HG02642 (cell line): Measurements from ENCODE around the gene LRP1-AS.

ENCODE experiments used
- ATAC-seq: cut with Tn5 transposase; IDR thresholded peaks from one replicate; pipeline ENCODE4 v1.9.1; 2021; ENCODE audit warnings: mild to moderate bottlenecking; ENCODE audit not compliant: unreplicated experiment, poor library complexity

The LRP1-AS gene

GRCh38 chr12:57146961-57147944 lies at the start of gene LRP1-AS:
TSS of gene LRP1-AS (minus strand) at chr12:57147619.
- no peak for ATAC-seq

GRCh38 chr12:57196956-57197355 lies 49.5 kb upstream of the LRP1-AS start:
- no peak for ATAC-seq

DNA sequence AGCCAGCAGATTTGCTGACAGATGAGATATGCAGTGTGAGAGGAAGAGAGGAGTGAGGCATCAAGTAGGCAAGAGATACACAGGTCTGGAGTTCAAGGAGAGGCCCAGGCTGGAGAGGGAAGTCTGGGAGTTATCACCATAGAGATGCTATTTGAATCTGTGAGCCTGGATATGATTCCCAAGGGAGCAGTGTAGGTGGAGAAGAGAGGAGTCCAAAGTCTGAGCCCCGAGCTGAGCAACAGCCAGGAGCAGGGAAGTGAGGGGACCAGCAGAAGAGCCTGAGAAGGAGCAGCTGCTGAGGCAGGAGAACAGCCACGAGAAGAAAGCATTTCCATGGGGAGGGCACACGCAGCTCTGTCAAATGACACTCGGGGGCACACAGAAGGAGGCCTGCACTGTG lies 49.0 kb upstream of the LRP1-AS start:
- no peak for ATAC-seq

- ATAC-seq, result no peak
Measured at GRCh38 chr12:57195611-57196371, 48.4 kb upstream of the LRP1-AS start.

DNA sequence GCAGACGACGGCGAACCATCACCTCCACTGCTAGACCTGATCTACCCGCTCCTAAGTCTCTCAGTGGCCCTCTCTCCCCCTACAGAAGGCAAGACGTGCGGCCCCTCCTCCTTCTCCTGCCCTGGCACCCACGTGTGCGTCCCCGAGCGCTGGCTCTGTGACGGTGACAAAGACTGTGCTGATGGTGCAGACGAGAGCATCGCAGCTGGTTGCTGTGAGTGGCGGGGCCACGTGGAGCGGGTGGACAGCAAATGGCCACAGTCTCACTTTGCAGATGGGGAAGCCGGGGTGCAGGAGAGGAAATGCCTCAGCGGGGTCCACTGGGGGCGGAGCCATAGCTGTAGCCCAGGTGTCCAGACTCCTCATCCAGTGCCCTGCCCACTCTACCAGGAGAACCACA lies 47.8 kb upstream of the LRP1-AS start:
- ATAC-seq, result no peak

GRCh38 chr12:57194253-57194652 lies 46.8 kb upstream of the LRP1-AS start:
- no peak for ATAC-seq

DNA sequence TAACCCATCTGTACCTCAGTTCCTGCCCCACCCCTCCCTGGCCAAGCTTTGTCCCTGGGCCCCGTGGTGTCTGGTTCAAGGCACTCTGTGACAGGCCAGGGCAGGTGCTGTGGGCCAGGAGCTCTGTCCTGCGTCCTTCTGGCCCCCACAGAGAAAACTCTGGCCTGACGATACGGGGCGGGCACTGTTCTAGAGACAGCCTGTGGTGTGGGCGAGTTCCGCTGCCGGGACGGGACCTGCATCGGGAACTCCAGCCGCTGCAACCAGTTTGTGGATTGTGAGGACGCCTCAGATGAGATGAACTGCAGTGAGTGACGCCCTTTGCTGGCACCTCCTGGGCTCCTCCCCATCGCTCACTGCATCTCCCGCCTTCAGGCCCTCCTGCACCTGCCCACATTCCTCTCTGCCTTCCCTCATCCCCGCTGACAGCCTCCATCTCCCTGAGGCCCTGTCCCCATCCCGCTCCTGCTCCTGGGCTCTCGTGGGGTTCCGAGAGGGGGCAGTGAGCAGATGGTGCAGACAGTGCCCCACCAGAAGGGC lies 46.4 kb upstream of the LRP1-AS start:
- ATAC-seq, result no peak

GRCh38 chr12:57192920-57193319 lies 45.5 kb upstream of the LRP1-AS start:
- ATAC-seq, result no peak

DNA sequence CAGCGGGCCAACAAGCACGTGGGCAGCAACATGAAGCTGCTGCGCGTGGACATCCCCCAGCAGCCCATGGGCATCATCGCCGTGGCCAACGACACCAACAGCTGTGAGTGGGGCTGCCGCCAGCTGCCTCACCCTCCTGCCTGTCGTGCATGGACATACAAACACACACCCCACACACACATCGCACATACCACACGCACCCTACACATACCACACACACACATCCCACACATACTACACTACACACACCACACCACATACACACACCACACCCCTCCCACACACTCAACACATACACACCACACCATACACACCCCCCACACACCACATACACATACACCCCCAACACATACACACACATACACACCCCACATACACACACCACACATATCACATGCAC lies 44.0 kb upstream of the LRP1-AS start:
- no peak for ATAC-seq

DNA sequence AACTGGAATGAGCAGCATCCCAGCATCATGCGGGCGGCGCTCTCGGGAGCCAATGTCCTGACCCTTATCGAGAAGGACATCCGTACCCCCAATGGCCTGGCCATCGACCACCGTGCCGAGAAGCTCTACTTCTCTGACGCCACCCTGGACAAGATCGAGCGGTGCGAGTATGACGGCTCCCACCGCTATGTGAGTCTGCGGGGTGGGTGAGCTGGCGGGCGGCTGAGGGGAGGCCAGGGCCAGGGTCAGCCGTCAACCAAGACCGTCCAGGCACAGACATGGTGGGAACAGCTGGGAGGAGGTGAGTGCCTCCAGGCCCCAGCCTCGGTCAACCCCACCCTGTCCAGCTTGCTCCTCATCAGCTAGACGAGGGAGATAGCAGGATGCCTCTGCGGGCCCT lies 43.4 kb upstream of the LRP1-AS start:
- no peak for ATAC-seq

GRCh38 chr12:57190037-57190436 lies 42.6 kb upstream of the LRP1-AS start:
- ATAC-seq, result no peak

DNA sequence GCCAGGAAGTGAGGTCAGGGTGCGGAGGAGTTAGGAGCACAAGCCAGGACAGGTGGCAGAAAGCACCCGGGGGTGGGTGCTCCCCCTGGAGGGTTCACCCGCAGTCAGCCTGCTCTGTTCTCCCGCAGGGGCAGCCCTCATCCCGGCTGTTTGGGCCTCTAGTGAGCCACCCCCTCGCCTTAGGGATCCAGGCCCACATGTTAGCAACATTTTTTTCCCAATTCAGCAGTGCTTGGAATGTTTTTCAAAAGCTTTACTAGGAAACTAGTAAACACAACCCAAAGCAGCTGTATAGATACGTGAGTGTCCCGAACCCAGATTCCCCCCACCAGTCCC lies 40.6 kb upstream of the LRP1-AS start:
- no peak for ATAC-seq

DNA sequence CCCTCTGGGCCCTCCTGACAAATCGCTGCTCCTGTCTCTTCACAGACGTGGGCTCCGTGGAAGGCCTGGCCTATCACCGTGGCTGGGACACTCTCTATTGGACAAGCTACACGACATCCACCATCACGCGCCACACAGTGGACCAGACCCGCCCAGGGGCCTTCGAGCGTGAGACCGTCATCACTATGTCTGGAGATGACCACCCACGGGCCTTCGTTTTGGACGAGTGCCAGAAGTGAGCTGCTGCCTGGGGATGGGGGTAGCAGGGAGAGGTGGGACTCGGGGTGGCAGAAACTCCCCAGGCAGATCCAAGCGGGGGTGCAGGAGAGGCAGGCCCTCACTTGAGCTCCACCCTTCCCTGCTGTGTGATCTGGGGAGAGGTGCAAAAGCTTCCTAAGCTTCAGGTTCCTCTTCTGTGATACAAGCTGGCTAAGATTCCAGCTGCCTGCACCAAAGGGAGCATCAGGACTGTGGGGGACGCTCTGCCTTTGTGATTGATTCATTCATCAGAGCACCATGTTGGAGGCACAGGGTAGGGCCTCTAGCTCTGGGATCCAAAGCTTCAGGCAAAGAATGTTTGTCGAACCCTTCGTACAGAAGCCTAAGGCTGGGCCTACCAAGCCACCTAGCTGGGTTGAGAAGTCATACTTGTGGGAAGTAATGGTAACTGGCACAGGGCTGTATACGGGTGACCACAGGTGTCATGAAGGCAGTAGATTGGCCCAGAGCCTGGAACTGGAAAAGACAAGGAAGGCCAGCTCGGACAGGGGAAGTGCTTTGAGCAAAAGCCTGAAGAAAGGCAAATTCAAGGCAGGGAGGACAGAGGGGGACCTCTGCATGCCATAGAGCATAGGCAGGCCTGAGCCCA lies 40.0 kb upstream of the LRP1-AS start:
- ATAC-seq, result no peak

- no peak for ATAC-seq
Measured at GRCh38 chr12:57185906-57186508, 38.6 kb upstream of the LRP1-AS start.

DNA sequence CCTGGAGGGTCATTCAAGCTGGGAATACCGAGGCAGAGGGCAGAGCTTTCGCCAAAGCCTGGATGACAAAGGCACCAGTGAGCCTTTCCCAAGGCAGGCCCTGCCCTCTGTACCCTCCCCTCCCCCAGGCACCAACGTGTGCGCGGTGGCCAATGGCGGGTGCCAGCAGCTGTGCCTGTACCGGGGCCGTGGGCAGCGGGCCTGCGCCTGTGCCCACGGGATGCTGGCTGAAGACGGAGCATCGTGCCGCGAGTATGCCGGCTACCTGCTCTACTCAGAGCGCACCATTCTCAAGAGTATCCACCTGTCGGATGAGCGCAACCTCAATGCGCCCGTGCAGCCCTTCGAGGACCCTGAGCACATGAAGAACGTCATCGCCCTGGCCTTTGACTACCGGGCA lies 38.0 kb upstream of the LRP1-AS start:
- ATAC-seq, result no peak

DNA sequence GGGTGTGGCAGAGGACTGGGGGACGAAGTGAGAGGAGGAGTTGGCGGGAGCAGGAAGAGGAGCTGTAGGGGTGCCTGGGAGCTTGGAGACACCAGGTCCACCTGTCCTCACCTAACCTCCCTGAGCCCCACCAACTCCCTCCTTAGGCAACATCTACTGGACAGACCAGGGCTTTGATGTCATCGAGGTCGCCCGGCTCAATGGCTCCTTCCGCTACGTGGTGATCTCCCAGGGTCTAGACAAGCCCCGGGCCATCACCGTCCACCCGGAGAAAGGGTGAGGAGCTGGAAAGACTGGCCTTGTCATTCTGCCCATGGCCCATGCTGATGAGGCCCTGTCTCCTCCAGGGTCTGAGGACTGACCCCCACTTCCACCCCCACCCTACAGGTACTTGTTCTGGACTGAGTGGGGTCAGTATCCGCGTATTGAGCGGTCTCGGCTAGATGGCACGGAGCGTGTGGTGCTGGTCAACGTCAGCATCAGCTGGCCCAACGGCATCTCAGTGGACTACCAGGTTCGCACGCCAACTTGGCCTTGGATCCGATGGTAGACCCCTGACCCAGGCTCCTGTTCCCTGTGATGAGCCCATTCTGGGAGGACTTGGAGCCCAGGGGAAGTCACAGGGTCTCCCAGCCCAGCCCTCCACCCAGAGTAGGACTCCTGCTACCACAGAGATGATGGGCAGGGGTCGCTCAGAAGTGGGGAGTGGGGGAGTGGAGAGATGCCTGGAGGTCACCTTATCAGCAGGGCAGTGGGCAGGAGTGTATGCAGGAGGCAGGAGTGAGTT lies 36.7 kb upstream of the LRP1-AS start:
- ATAC-seq, result no peak

DNA sequence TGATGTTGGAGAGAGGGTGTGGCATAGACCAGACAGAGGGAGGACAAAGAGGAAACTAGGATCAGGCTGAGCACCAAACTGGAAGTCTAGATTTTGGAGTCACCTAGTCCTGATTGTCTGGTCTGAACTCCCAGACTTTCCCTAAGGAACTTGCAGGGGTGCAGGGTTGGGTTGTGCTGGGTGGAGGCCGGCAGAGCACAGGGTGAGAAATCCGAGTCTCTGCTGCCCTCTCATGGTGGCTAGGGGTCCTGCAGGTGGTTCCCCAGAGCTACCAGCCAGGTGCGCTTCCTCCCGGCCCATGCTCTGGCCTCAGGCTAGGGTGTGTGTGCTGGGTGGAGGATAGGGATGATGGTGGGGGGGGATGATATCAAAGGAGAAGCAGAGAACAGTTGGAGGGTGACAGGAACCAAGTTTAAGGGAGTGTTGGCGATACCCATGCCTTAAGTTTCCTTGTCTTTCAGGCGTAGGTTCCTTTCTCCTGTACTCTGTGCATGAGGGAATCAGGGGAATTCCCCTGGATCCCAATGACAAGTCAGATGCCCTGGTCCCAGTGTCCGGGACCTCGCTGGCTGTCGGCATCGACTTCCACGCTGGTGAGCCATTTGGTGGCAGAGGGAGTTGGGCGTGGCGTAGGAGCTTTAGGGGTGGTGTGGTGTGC lies 35.6 kb upstream of the LRP1-AS start:
- peak; percentile 89 for ATAC-seq

DNA sequence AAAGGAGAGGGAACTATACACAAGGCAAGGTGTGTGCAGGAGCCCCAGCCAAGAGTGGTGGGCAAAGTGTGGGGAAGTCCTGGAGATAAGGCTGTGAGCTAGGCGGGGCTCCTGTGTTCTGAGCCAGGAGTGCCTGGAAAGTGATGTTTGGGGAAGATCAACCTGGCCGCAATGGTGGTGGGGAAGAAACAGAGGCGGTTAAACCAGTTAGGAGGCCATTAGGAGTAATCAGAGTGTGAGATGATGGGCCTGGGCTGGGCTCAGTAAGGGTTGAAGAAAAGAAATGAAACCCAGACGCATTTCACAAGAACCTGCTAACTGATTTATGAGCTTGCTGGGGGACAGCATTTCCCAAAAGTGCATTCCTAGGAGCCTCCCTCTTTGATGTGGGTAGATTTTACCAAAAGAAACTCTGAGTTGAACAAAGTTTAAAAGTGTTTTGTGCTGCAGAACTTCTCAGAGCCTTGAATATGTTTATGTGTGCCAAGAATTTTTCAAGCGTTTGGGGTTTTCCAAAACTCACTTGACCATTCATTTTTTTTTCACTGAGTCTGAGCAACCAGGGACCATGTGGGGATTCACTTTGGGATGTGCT lies 34.2 kb upstream of the LRP1-AS start:
- ATAC-seq, result no peak
